Brain microvascular endothelial cell (primary cell): Measurements from ENCODE around the gene WNT3.

Source experiments
- DNase-seq: peaks from one replicate; pipeline ENCODE4 v3.0.0-alpha.2; 2020
- H3K27ac ChIP-seq: fragments of 250-450 bp; sonication (Bioruptor Pico); 2 replicates; pipeline ENCODE4 v1.5.1; 2020; ENCODE audit warnings: mild to moderate bottlenecking, moderate library complexity
- H3K27me3 ChIP-seq: fragments of 250-450 bp; sonication (Bioruptor Pico); replicated peaks from 2 replicates; pipeline ENCODE4 v1.5.1; 2020; ENCODE audit warnings: mild to moderate bottlenecking
- H3K36me3 ChIP-seq: fragments of 250-450 bp; sonication (Bioruptor Pico); replicated peaks from 2 replicates; pipeline ENCODE4 v1.5.1; 2020; ENCODE audit warnings: mild to moderate bottlenecking
- H3K4me3 ChIP-seq: 2 replicates; pipeline ENCODE4 v1.5.1; 2011; ENCODE audit warnings: low read depth, mild to moderate bottlenecking, control low read depth, low read length, moderate library complexity
- in situ Hi-C: cut with HindIII; loops from 2 replicates; pipeline ENCODE4 v1.10.0; 2017; ENCODE audit warnings: low sequenced_read_pairs, low pct_ligation_motif_present
- TF ChIP-seq, protein P1 (sequence below): IDR thresholded peaks from 2 replicates; pipeline ENCODE4 v1.5.1; 2011; ENCODE audit warnings: low read depth, mild to moderate bottlenecking, moderate library complexity, low read length, control low read depth, inconsistent platforms; ENCODE audit errors: missing control alignments

The WNT3 gene

DNA sequence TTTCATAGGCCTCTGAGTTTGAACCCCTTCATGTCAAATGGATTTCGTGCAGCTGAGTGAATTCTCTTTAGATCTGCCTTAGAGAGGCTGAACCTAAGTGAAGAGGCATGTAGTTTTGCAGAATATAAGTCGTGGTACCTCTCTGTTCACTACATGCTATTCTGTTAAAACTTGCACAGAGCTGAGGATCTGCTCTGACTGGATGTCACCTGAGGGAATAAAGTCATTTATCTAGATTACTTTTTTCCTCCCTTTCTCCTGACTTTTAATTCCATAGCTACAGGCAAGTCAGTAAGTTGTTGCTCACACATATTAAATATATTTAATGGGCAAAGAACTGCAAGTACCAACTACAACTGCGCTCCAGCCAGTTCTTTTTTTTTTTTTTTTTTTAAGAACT, 64.7 kb downstream of the WNT3 start:
- Histone ChIP-seq H3K27ac (no peak overlapping the region), H3K27me3 (no peaks in the 10 kb centered on the region), H3K4me3 (no peak overlapping the region), H3K36me3 (peaks cover 7% of the 10 kb centered on the region)
- in situ Hi-C loops = no loop called here
- no peak for DNase-seq
- TF ChIP-seq, protein P1, sequence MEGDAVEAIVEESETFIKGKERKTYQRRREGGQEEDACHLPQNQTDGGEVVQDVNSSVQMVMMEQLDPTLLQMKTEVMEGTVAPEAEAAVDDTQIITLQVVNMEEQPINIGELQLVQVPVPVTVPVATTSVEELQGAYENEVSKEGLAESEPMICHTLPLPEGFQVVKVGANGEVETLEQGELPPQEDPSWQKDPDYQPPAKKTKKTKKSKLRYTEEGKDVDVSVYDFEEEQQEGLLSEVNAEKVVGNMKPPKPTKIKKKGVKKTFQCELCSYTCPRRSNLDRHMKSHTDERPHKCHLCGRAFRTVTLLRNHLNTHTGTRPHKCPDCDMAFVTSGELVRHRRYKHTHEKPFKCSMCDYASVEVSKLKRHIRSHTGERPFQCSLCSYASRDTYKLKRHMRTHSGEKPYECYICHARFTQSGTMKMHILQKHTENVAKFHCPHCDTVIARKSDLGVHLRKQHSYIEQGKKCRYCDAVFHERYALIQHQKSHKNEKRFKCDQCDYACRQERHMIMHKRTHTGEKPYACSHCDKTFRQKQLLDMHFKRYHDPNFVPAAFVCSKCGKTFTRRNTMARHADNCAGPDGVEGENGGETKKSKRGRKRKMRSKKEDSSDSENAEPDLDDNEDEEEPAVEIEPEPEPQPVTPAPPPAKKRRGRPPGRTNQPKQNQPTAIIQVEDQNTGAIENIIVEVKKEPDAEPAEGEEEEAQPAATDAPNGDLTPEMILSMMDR = no peak

DNA sequence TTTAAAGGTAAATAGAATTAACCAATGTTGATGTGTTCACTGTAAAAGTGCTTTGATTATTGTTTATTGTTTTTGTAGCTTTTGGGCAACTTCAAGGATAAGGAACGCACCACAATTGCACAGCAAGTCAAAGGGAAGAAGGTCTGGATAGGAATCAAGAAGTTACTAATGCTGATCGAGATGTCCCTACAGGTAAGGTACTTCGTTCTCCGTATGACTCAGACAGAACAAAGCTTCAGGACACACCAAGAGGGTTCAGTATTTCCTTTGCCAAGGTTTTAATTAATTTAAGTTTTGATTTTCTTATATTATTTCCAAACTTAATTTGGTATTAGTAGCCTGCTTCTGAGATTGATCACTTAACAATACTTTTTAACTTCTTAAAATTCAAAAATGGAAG, 67.1 kb downstream of the WNT3 start:
- in situ Hi-C loops = no loop called here
- no peak for DNase-seq
- Histone ChIP-seq H3K27me3 (no peaks in the 10 kb centered on the region), H3K36me3 (peaks cover 5% of the 10 kb centered on the region), H3K4me3 (no peak overlapping the region), H3K27ac (no peak overlapping the region)
- TF ChIP-seq, protein P1 = no peak

DNA sequence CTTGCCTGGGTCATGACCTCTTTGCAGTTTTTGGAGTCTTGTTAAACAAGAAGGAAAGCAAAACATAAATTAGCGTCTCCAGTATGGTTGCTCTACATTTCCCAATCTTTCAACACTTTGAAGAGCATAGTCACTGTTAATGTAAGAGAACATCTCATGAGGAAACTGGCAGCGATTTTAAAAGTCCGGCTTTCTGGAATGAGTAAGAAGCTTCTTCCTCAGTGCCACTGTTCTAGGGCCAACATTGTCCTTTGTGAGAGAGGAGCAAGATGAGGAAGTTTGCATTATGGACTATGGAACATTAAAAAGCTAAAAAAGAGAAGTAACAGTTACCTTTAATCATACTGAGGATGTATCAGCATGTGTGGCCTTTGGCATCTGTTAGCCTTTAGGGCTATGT, 73.1 kb downstream of the WNT3 start:
- in situ Hi-C loops = no loop called here
- no peak for DNase-seq
- TF ChIP-seq, protein P1 = no peak
- Histone ChIP-seq H3K36me3 (no peaks in the 10 kb centered on the region), H3K27ac (no peak overlapping the region), H3K4me3 (no peak overlapping the region), H3K27me3 (no peaks in the 10 kb centered on the region)

DNA sequence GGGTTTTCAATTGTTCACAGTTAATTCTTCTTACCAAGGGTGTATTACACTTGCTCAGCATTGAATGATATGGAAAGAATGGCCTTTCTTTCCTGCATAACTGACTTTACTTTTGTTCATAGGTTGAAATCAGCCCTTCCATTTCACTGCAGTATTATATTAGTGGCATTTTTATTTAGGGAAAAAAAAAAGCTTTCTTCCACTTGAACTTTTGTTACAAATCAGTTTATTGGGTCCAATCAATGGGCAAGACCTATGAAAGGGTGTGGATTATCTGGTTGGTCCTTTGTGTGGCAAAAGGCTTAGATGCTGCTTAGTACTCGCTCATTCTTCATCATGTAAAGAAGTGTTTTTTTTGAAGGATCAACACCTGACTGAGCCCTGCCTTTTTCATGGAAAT, 74.1 kb downstream of the WNT3 start:
- DNase-seq = no peak
- Histone ChIP-seq H3K27ac (no peak overlapping the region), H3K27me3 (no peaks in the 10 kb centered on the region), H3K4me3 (no peak overlapping the region), H3K36me3 (no peaks in the 10 kb centered on the region)
- TF ChIP-seq, protein P1 = no peak
- in situ Hi-C loops = no loop called here

DNA sequence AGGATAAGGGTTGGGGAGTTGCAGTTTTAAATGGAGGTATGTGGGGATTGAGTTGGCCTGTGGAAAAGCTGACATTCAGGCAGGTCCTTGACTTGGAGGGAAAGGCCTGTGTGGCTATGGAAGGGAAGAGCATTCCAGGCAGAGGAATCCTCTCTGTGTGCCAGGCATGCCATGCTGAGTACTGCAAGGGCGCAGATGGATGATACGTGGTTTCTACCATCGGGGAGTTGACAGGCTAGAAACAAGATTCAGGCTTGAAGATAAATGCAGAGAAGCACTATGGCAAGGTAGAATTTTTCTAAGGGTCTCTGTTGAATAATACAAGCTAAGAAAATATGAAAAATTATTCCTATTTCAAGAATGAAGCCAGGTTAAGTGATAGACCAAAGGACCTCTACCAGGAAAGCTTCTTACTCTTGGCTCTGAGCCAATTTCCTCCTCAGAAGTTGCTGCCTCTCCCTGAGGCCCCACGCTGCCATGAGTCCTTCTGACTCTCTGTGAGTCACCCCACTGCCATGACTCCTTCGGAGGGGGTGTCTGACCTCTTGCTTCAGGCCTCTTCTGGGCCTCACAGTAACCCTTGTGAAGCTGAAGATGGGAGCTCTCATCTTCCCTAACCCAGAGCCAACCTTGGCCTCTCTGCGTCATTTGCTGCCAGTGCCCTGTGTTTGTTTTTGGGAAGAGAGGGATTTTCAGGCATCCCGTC, 75.8 kb downstream of the WNT3 start:
- H3K27ac ChIP-seq = no peak overlapping the region
- TF ChIP-seq, protein P1 = no peak
- H3K27me3 ChIP-seq = no peaks in the 10 kb centered on the region
- no peak overlapping the region for H3K4me3 ChIP-seq
- in situ Hi-C loops = no loop called here
- no peaks in the 10 kb centered on the region for H3K36me3 ChIP-seq
- DNase-seq = peak; percentile 78

DNA sequence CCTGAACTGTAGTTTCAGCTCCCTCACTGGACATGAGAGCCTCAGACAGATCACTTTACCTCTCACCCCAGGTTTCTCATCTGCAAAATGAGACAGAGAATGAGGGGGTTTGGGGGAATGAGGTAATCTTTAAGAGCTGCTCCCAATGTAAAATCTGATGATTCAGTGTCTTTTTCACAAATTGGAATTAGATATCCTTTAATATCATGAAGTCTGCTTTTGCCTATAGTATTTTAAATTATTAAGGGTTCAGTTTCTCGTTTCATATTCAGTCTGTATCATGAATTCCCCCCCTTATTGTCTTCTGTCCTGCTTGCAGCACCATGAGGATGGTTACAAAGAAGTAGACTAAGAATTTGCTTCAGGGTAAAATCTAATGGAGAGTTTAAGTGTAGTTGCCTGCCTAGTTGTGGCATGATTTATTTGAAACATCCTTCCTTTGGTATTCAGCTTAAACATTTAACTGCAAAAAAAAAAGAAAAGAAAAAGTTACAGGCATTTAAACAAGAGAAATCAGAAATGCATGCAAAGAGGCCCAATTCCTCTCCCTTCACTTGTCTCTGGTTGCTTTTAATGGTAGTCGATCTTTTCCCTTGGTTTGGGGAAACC, 77.3 kb downstream of the WNT3 start:
- in situ Hi-C loops = no loop called here

More for the DNA sequence above, 77.3 kb downstream of the WNT3 start:
- Histone ChIP-seq H3K27ac (no peak overlapping the region), H3K27me3 (no peaks in the 10 kb centered on the region), H3K4me3 (no peak overlapping the region), H3K36me3 (no peaks in the 10 kb centered on the region)
- no peak for DNase-seq
- TF ChIP-seq, protein P1 = no peak
